GM18858 (cell line): ENCODE data around the gene GLA.
A peak's percentile ranks its signal among the peaks of the same experiment; 100 is the strongest.

Experiments
- ATAC-seq: cut with Tn5 transposase; IDR thresholded peaks from one replicate; pipeline ENCODE4 v1.9.1; 2021; ENCODE audit not compliant: unreplicated experiment

The GLA gene

DNA sequence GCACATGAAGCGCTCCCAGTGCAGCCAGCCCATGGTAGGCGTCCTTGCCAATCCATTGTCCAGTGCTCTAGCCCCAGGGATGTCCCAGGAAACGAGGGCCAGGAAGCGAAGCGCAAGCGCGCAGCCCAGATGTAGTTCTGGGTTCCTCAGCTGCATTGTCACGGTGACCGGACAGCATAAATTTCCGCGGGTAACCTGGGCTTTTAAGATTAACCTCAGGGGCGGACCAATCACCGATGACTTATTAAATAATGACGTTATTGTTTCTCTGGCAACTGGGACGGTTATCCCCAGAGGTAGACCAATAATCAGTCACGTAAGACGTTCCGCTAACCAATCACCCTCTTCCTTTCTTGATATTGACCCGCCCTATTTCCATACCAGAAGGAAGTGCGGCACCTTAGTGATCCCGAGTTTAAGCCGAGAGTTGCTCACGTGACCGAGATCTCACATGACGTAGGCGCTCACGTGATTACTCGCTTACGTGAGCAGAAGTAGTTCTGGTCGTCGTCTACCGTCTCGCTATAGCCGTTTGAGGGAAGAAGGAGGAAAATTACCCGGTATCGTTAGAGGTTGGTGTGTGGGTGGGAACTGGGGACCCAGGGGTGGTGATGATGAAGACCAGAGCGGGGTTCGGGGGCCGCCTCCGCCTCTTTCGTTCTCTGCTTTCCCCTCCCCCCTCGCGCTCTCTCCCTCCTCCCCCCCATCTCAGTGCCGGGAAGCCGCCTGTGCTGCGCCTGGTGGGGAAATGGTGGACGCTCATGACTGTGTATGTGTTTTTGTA is at the start of gene GLA, which contains the start of gene HNRNPH2:
TSS of gene GLA (minus strand) at position 178 of the 784 bp plus-strand sequence. CDS start at position 156, 22 bp downstream.
TSS of gene HNRNPH2 (plus strand) at position 475 of the 784 bp plus-strand sequence. CDS start 3,767 bp downstream, outside the sequence.
- peak; percentile 95 for ATAC-seq

DNA sequence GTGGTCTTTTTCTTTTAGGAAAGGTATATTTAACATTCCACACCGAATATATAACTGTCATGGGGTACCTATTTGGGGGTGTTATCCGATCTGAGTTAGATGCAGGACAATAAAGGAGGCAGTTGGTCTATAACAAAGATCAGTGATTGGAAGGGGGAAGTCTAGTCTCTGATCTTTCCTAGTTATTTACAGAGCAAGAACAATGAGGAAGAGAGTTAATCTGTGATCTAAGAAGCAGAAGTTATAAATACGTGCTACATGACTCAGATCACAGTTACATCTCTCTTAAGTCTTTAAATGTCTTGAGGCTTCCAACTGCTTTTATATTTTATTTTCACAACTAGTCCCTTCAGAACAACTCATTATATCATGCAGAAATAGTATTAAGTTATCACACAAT is 44.3 kb upstream of the GLA start:
- no peak for ATAC-seq

GRCh38 chrX:101450961-101451360 is 43.2 kb upstream of the GLA start:
- ATAC-seq = no peak

- ATAC-seq = no peak
These were observed 42.4 kb upstream of the GLA start for GRCh38 chrX:101450085-101450484.

DNA sequence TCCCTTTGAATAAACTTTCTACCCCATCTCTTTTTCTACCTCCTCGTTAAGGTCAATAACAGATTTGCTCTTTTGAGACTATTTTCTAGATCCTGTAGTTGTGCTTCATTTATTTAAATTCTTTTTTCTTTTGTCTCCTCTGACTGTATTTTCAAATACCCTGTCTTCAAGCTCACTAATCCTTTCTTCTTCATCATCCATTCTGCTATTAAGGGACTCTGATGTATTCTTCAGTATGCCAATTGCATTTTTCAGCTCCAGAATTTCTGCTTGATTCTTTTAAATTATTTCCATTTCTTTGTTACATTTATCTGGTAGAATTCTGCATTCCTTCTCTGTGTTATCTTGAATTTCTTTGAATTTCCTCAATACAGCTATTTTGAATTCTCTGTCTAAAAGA is 41.6 kb upstream of the GLA start:
- ATAC-seq = no peak

DNA sequence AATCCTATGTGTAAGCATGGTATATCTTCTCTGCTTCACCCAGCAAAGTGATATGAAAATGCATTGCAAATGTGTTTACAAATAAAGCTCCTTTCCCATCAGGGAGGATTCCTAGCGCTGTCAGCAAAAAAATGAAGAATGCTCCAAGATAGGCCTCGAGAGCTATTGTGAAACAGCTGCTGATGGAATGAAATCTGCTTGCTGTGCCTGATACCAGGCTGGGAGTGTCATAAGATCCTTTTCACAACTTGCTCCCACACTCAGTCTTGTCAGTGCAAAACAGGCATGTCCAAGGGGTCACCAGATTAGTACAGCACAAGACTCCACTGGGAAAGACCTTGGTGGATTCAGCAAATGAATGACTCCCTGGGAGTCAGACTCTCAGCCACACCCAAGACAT is 34.4 kb upstream of the GLA start:
- no peak for ATAC-seq

DNA sequence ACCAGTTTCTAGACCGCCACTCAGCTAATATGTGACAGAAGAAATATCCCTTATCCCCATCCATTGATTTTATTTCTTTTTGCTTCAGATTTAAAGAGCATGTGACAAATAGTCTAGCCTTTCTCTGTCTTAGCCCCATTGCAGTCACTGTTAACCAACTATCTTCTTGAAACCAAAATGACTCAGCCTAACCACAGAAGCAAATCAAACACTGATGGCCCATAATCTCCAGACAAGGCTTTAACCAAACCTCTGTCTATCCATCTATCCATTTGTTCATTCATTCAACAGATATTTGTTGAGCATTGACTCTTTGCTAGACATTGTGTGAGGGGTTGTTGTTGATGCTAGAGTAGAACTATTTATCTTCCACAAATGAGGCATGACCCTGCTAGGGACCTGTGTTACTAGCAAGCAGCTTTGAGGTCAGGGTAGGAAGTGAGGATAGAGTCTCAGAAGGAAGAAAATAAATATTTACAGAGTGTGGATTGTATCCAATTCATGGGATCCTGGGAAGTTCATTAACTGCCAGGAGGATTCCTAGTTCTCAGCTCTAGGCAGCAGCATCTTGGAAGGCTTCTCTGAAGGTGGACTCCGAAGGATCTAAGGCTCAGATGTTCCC is 22.8 kb upstream of the GLA start:
- ATAC-seq = peak; percentile 89

DNA sequence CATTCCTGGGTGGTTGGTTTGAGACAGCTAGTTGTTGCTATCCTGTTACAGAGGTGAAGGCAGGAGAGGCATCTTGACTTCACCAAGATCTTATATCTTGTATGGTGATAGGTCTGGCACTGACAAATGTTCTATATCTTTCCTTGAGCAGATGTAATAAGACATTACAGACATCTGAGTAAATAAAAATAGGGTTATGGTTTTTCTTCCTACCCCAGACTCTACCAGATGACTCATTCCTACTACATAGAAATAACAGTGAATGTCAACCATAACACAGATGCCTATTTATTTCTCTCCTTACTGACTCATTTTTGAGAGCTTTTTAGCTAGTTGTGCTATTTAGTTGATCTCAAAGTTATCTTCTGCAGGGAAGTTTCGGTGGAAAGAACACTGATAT is 22.2 kb upstream of the GLA start:
- peak; percentile 34 for ATAC-seq

DNA sequence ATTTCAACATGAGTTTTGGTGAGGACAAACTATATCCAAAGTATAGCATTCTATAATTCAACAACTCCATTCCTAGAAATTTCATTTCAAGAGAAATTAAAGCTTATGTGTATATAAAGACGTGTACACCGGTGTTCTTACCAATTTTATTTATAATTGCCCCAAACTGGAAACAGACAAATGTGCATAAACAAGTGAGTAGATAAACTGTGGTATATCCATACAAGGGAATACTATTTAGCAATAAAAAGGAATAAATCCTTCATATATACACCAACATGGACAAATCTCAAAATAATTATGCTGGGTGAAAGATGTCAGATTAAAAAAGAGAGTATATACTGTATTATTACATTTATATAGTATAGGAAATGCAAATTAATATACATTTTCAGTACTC is 20.2 kb upstream of the GLA start:
- no peak for ATAC-seq

GRCh38 chrX:101419489-101419888 is 11.8 kb upstream of the GLA start:
- ATAC-seq = no peak

DNA sequence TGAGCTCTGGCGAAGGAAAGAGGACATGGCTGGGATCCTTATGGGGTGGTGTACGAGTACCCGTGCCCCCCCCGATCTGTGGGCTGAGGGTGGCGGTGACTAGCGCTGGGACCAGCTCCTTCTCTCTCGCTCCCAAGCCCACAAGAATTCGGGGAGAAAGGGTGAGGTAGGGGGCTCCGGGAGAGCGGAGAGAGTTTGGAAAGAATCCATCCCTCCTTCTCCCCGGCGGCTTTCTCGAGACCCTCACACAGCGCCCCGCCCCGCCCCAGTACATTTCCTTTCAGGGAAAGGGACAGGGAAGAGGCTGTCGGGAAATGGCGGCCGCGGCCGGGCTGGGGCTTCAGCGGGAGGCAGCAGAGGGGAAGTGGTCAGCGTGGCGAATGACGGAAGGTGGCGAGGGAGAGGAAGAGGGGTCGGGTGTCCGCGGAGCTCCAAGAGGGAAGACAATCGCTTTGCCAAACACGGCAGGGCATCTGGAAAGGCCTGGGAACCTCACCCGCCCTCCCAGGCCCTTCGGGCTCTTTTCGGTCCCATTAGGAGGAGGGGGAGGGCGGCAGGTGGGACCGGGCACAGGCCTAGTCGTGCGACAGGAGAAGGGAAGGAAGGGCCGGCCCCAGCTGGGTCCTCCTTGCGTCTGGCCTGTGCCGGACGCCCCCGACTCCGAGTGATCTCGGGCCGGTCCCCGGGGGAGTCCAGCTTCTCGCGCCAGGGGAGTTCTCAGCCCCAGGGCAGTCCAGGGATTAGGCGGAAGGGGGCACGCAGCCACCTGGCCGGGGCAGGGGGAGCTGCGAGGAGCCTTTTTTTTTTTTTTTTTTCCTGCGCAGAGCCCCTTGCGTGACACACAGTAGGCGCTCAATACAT is 10.5 kb upstream of the GLA start:
- ATAC-seq = no peak

- no peak for ATAC-seq
These were observed 9.5 kb upstream of the GLA start for GRCh38 chrX:101417190-101417589.

GRCh38 chrX:101416691-101417090 is 9.0 kb upstream of the GLA start:
- ATAC-seq = no peak

DNA sequence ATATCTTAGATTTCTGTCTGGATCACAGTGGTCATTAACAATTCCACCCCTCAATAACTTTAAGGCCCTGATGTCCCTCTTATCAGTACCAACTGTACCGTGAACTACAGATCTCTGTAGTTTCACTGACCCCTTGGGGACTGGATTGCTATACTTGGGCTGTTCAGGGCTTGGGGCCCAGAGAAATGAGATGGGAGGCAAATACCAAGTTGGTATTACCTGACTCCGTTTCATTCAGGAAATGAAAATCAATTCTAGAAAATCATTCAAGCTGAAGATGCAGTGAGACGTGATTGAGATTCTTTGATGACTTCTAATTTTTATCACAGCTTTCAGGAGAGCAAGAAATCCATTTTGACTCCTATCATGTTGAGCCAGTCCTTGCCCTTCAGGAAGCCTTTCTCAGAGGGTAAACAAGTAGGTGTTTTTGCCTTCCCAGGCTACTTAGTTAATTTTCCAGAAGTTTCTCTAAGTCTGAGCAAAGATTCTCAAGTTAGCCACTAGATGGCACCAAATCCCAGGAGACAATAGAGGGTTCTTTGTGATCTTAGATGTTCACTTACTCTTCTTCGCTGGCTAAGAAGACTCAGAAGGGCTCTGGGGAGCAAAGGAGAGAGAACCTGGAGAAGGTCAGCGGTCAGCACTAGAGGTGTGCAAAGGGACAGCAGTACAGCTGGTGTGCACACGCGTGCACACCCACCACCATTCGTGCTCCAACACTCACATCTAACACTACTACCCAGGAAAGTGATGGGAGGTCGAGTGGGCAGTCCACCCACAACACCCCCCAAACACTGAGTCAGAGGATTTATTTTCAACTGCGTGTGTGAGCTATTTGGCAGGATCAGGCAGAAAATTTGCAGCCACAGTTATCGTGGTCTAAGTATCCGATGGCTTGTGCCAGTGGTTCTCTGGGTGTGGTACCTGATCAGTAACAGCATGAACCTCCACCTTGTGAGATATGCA is 7.7 kb upstream of the GLA start:
- peak; percentile 52 for ATAC-seq

- no peak for ATAC-seq
These were observed 4.3 kb upstream of the GLA start for GRCh38 chrX:101411984-101412383.

DNA sequence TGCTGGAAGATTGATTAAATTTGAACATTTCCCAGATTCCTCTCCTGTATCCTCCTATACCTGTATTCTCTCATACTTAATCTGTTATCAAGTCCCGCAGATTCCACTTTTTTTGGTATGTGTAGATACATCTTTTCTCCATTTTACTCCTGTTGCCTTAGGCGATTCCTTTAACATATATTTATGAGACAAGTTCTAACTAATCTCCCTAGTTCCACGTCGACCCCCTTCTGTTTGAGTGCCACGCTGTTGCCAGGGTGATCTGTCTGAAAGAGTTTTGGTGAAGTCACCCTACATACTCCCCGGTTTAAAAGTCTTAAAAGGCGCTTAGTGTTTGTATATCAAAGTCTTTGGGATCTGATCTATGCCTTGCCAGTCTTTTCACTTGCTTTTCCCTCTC is 2.7 kb upstream of the GLA start:
- no peak for ATAC-seq

- no peak for ATAC-seq
These were observed 1.3 kb upstream of the GLA start for GRCh38 chrX:101409043-101409442.

GRCh38 chrX:101408532-101408841 is 762 bp upstream of the GLA start:
- no peak for ATAC-seq

GRCh38 chrX:101407167-101407747 is 468 bp downstream of the GLA start:
- ATAC-seq = no peak

- ATAC-seq = no peak
These were observed 7.9 kb downstream of the GLA start for GRCh38 chrX:101399825-101400224.
